ENCODE measurements around the gene FAM200B.
"Not testable (repeated sequence)": the region's sequence is repeated elsewhere in the genome, so short reads cannot be mapped to it uniquely, and the experiment has no call there.

Gene FAM200B

GRCh38 chr4:15716115-15716514, 34.5 kb downstream of the FAM200B start:
- Histone ChIP-seq H3K27ac (ENCODE audit: low read depth, low read length) (no peak overlapping the region), H3K9me3 (ENCODE audit: control insufficient read depth, insufficient read depth, low read length) (no peaks in the 10 kb centered on the region), H3K4me1 (ENCODE audit: control insufficient read depth, insufficient read depth, low read length) (no peaks in the 10 kb centered on the region)

GRCh38 chr4:15717086-15717485, 35.5 kb downstream of the FAM200B start:
- Histone ChIP-seq H3K36me3 (ENCODE audit: control insufficient read depth, insufficient read depth, low read length) (no peaks in the 10 kb centered on the region), H3K9ac (ENCODE audit: low read depth, low read length) (no peak overlapping the region), H3K9me3 (ENCODE audit: control insufficient read depth, insufficient read depth, low read length) (no peaks in the 10 kb centered on the region), H3K27me3 (ENCODE audit: control insufficient read depth, insufficient read depth, low read length) (no peaks in the 10 kb centered on the region), H3K4me1 (ENCODE audit: control insufficient read depth, insufficient read depth, low read length) (no peaks in the 10 kb centered on the region), H3K4me3 (ENCODE audit: low read depth, low read length) (no peak overlapping the region), H3K27ac (ENCODE audit: low read depth, low read length) (no peak overlapping the region)

More at GRCh38 chr4:15716115-15716514, 34.5 kb downstream of the FAM200B start:
- Histone ChIP-seq H3K36me3 (ENCODE audit: control insufficient read depth, insufficient read depth, low read length) (no peaks in the 10 kb centered on the region), H3K27me3 (ENCODE audit: control insufficient read depth, insufficient read depth, low read length) (no peaks in the 10 kb centered on the region), H3K4me3 (ENCODE audit: low read depth, low read length) (no peak overlapping the region), H3K9ac (ENCODE audit: low read depth, low read length) (no peak overlapping the region)

GRCh38 chr4:15717657-15718416, 36.2 kb downstream of the FAM200B start:
- Histone ChIP-seq H3K36me3 (ENCODE audit: control insufficient read depth, insufficient read depth, low read length) (no peaks in the 10 kb centered on the region), H3K9ac (ENCODE audit: low read depth, low read length) (no peak overlapping the region), H3K4me3 (ENCODE audit: low read depth, low read length) (no peak overlapping the region), H3K27ac (ENCODE audit: low read depth, low read length) (no peak overlapping the region), H3K4me1 (ENCODE audit: control insufficient read depth, insufficient read depth, low read length) (no peaks in the 10 kb centered on the region), H3K9me3 (ENCODE audit: control insufficient read depth, insufficient read depth, low read length) (no peaks in the 10 kb centered on the region), H3K27me3 (ENCODE audit: control insufficient read depth, insufficient read depth, low read length) (no peaks in the 10 kb centered on the region)

- no peaks in the 10 kb centered on the region for H3K4me1 ChIP-seq (ENCODE audit: control insufficient read depth, insufficient read depth, low read length)
- no peak overlapping the region for H3K4me3 ChIP-seq (ENCODE audit: low read depth, low read length)
- H3K36me3 ChIP-seq (ENCODE audit: control insufficient read depth, insufficient read depth, low read length), result no peaks in the 10 kb centered on the region
- H3K27me3 ChIP-seq (ENCODE audit: control insufficient read depth, insufficient read depth, low read length), result no peaks in the 10 kb centered on the region
- no peaks in the 10 kb centered on the region for H3K9me3 ChIP-seq (ENCODE audit: control insufficient read depth, insufficient read depth, low read length)
- no peak overlapping the region for H3K27ac ChIP-seq (ENCODE audit: low read depth, low read length)
- no peak overlapping the region for H3K9ac ChIP-seq (ENCODE audit: low read depth, low read length)
Observed at GRCh38 chr4:15718465-15718864, 36.8 kb downstream of the FAM200B start.

GRCh38 chr4:15718959-15719358, 37.3 kb downstream of the FAM200B start:
- no peaks in the 10 kb centered on the region for H3K27me3 ChIP-seq (ENCODE audit: control insufficient read depth, insufficient read depth, low read length)
- no peaks in the 10 kb centered on the region for H3K4me1 ChIP-seq (ENCODE audit: control insufficient read depth, insufficient read depth, low read length)
- no peaks in the 10 kb centered on the region for H3K36me3 ChIP-seq (ENCODE audit: control insufficient read depth, insufficient read depth, low read length)
- H3K9me3 ChIP-seq (ENCODE audit: control insufficient read depth, insufficient read depth, low read length), result no peaks in the 10 kb centered on the region
- H3K9ac ChIP-seq (ENCODE audit: low read depth, low read length), result no peak overlapping the region
- no peak overlapping the region for H3K4me3 ChIP-seq (ENCODE audit: low read depth, low read length)
- H3K27ac ChIP-seq (ENCODE audit: low read depth, low read length), result no peak overlapping the region

- Histone ChIP-seq H3K36me3 (ENCODE audit: control insufficient read depth, insufficient read depth, low read length) (no peaks in the 10 kb centered on the region), H3K4me1 (ENCODE audit: control insufficient read depth, insufficient read depth, low read length) (no peaks in the 10 kb centered on the region), H3K4me3 (ENCODE audit: low read depth, low read length) (no peak overlapping the region), H3K27ac (ENCODE audit: low read depth, low read length) (no peak overlapping the region), H3K27me3 (ENCODE audit: control insufficient read depth, insufficient read depth, low read length) (no peaks in the 10 kb centered on the region), H3K9me3 (ENCODE audit: control insufficient read depth, insufficient read depth, low read length) (no peaks in the 10 kb centered on the region), H3K9ac (ENCODE audit: low read depth, low read length) (no peak overlapping the region)
Observed at GRCh38 chr4:15719506-15719905, 37.9 kb downstream of the FAM200B start.

GRCh38 chr4:15720851-15721250, 39.2 kb downstream of the FAM200B start:
- H3K27ac ChIP-seq (ENCODE audit: low read depth, low read length), result no peak overlapping the region
- H3K36me3 ChIP-seq (ENCODE audit: control insufficient read depth, insufficient read depth, low read length), result no peaks in the 10 kb centered on the region
- H3K9ac ChIP-seq (ENCODE audit: low read depth, low read length), result no peak overlapping the region
- H3K27me3 ChIP-seq (ENCODE audit: control insufficient read depth, insufficient read depth, low read length), result no peaks in the 10 kb centered on the region
- H3K4me3 ChIP-seq (ENCODE audit: low read depth, low read length), result no peak overlapping the region
- H3K9me3 ChIP-seq (ENCODE audit: control insufficient read depth, insufficient read depth, low read length), result no peaks in the 10 kb centered on the region
- H3K4me1 ChIP-seq (ENCODE audit: control insufficient read depth, insufficient read depth, low read length), result no peaks in the 10 kb centered on the region

- Histone ChIP-seq H3K27ac (ENCODE audit: low read depth, low read length) (no peak overlapping the region), H3K36me3 (ENCODE audit: control insufficient read depth, insufficient read depth, low read length) (no peaks in the 10 kb centered on the region), H3K4me3 (ENCODE audit: low read depth, low read length) (no peak overlapping the region), H3K9ac (ENCODE audit: low read depth, low read length) (no peak overlapping the region), H3K27me3 (ENCODE audit: control insufficient read depth, insufficient read depth, low read length) (no peaks in the 10 kb centered on the region), H3K9me3 (ENCODE audit: control insufficient read depth, insufficient read depth, low read length) (no peaks in the 10 kb centered on the region), H3K4me1 (ENCODE audit: control insufficient read depth, insufficient read depth, low read length) (no peaks in the 10 kb centered on the region)
Observed at GRCh38 chr4:15725608-15726007, 44.0 kb downstream of the FAM200B start.

GRCh38 chr4:15729910-15730533, 48.4 kb downstream of the FAM200B start:
- Histone ChIP-seq H3K27me3 (ENCODE audit: control insufficient read depth, insufficient read depth, low read length) (no peaks in the 10 kb centered on the region), H3K9me3 (ENCODE audit: control insufficient read depth, insufficient read depth, low read length) (0 out of 2 replicates have a peak, but pooled peaks cover 3% of the 10 kb centered on the region), H3K36me3 (ENCODE audit: control insufficient read depth, insufficient read depth, low read length) (no peaks in the 10 kb centered on the region), H3K4me1 (ENCODE audit: control insufficient read depth, insufficient read depth, low read length) (no peaks in the 10 kb centered on the region), H3K4me3 (ENCODE audit: low read depth, low read length) (no peak overlapping the region), H3K27ac (ENCODE audit: low read depth, low read length) (no peak overlapping the region), H3K9ac (ENCODE audit: low read depth, low read length) (no peak overlapping the region)

- not testable (repeated sequence) for H3K9me3 ChIP-seq (ENCODE audit: control insufficient read depth, insufficient read depth, low read length); H3K4me3 ChIP-seq (ENCODE audit: low read depth, low read length); H3K4me1 ChIP-seq (ENCODE audit: control insufficient read depth, insufficient read depth, low read length); H3K27me3 ChIP-seq (ENCODE audit: control insufficient read depth, insufficient read depth, low read length); H3K9ac ChIP-seq (ENCODE audit: low read depth, low read length); H3K36me3 ChIP-seq (ENCODE audit: control insufficient read depth, insufficient read depth, low read length); H3K27ac ChIP-seq (ENCODE audit: low read depth, low read length)
Observed at GRCh38 chr4:15733061-15733460, 51.4 kb downstream of the FAM200B start.

GRCh38 chr4:15735536-15735935, 53.9 kb downstream of the FAM200B start:
- no peak overlapping the region for H3K4me3 ChIP-seq (ENCODE audit: low read depth, low read length)
- no peaks in the 10 kb centered on the region for H3K4me1 ChIP-seq (ENCODE audit: control insufficient read depth, insufficient read depth, low read length)
- no peaks in the 10 kb centered on the region; the same call in 1 of the 2 replicates for H3K27me3 ChIP-seq (ENCODE audit: control insufficient read depth, insufficient read depth, low read length)
- H3K9ac ChIP-seq (ENCODE audit: low read depth, low read length), result no peak overlapping the region
- 0 out of 2 replicates have a peak, but pooled peaks cover 3% of the 10 kb centered on the region for H3K9me3 ChIP-seq (ENCODE audit: control insufficient read depth, insufficient read depth, low read length)
- H3K36me3 ChIP-seq (ENCODE audit: control insufficient read depth, insufficient read depth, low read length), result no peaks in the 10 kb centered on the region
- H3K27ac ChIP-seq (ENCODE audit: low read depth, low read length), result no peak overlapping the region
